ENCODE results near the gene TMOD3. TPM values are rescaled to one million over a fixed set of nuclear protein-coding genes. Genes with fewer than 3 reads are reported as not detected.

The TMOD3 gene
- polyA plus RNA-seq, 1 donor: 44.0 TPM

GRCh38 chr15:51842265-51842664 lies 12.8 kb downstream of the TMOD3 start:
- H3K36me3 ChIP-seq (ENCODE audit: control insufficient read depth, insufficient read depth, low read length): no peaks in the 10 kb centered on the region
- peak overlapping the region; percentile 81 for H3K27ac ChIP-seq (ENCODE audit: low read length)
- no peaks in the 10 kb centered on the region for H3K27me3 ChIP-seq (ENCODE audit: control insufficient read depth, insufficient read depth, low read length)
- no peak overlapping the region for H3K4me3 ChIP-seq (ENCODE audit: low read length)
- 90% methylated on average over 2 of the region's 3 CpGs for WGBS (ENCODE audit: insufficient coverage, low lambda C conversion rate)
- DNase-seq: no peak
- H3K4me1 ChIP-seq (ENCODE audit: control insufficient read depth, insufficient read depth, low read length): peaks cover 31% of the 10 kb centered on the region
- H3K9me3 ChIP-seq (ENCODE audit: control insufficient read depth, low read depth, low read length): no peaks in the 10 kb centered on the region

- 0% methylated on average over 2 of the region's 6 CpGs for WGBS (ENCODE audit: insufficient coverage, low lambda C conversion rate)
- H3K27ac ChIP-seq (ENCODE audit: low read length): peak overlapping the region; percentile 81
- peaks cover 27% of the 10 kb centered on the region for H3K4me1 ChIP-seq (ENCODE audit: control insufficient read depth, insufficient read depth, low read length)
- H3K36me3 ChIP-seq (ENCODE audit: control insufficient read depth, insufficient read depth, low read length): no peaks in the 10 kb centered on the region
- peak; percentile 53 to 92 for DNase-seq
- no peaks in the 10 kb centered on the region for H3K9me3 ChIP-seq (ENCODE audit: control insufficient read depth, low read depth, low read length)
- H3K4me3 ChIP-seq (ENCODE audit: low read length): no peak overlapping the region
- no peaks in the 10 kb centered on the region for H3K27me3 ChIP-seq (ENCODE audit: control insufficient read depth, insufficient read depth, low read length)
Measured at GRCh38 chr15:51842852-51843737, 13.6 kb downstream of the TMOD3 start.

GRCh38 chr15:51844747-51845426 lies 15.4 kb downstream of the TMOD3 start:
- H3K36me3 ChIP-seq (ENCODE audit: control insufficient read depth, insufficient read depth, low read length): no peaks in the 10 kb centered on the region
- peak overlapping the region; percentile 81 for H3K27ac ChIP-seq (ENCODE audit: low read length)
- no peaks in the 10 kb centered on the region for H3K9me3 ChIP-seq (ENCODE audit: control insufficient read depth, low read depth, low read length)
- no peaks in the 10 kb centered on the region for H3K27me3 ChIP-seq (ENCODE audit: control insufficient read depth, insufficient read depth, low read length)
- DNase-seq: no peak
- 68% methylated on average over 2 of the region's 4 CpGs for WGBS (ENCODE audit: insufficient coverage, low lambda C conversion rate)
- H3K4me3 ChIP-seq (ENCODE audit: low read length): no peak overlapping the region
- peaks cover 27% of the 10 kb centered on the region for H3K4me1 ChIP-seq (ENCODE audit: control insufficient read depth, insufficient read depth, low read length)

DNA sequence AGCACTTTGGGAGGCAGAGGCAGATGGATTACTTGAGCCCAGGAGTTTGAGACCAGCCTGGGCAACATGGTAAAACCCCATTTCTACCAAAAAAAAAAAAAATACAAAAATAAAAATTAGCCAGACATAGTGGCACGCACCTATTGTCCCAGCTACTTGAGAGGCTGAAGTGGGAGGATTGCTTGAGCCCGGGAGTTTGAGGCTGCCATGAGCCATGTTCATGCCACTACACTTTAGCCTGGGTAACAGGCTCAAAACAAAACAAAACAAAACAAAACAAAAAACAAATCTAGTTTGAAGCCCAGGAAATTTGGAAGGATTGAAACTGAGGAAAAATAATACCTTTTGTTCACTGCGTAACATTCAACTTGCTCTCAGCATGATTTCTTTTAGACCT lies 16.6 kb downstream of the TMOD3 start:
- H3K4me1 ChIP-seq (ENCODE audit: control insufficient read depth, insufficient read depth, low read length): peaks cover 27% of the 10 kb centered on the region
- WGBS (ENCODE audit: insufficient coverage, low lambda C conversion rate): no CpG with 5 or more reads among the region's 3 CpGs

DNA sequence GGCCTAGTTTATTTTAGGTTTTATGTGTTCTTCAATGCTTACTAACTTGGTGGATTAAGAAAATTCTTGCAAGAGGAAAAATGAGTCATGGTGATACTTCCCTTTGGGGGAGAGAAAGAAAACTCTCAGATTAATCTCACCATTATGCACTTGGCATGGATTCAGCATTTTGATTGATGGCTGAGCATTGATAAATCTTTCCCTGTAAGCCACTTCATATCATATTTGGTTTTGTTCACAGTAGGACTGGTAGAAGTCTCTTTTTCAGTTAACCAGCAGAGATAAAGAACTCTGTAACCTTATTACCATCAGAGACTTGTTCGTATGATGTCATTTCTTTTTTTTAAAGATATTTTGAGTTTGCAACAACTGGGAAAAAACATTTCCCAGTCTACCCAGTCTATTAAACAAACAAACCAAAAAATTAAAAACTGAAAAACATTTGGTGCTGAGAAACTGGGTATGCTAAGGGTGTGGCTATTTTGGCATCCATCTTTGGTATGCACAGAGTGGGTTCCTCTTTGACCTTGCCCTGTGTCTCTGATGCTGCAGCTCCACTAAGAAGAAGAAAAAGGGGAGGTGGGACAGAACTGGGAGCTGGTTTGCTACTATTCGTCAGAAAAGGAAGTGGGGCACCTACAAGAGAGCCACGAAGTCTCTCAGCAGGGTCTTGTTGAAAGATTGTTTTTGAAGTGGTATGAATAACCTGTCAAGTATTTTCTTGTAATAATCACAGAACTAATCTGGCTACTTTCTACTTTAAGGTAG lies 17.2 kb downstream of the TMOD3 start:
- H3K27me3 ChIP-seq (ENCODE audit: control insufficient read depth, insufficient read depth, low read length): no peaks in the 10 kb centered on the region
- H3K36me3 ChIP-seq (ENCODE audit: control insufficient read depth, insufficient read depth, low read length): no peaks in the 10 kb centered on the region
- WGBS (ENCODE audit: insufficient coverage, low lambda C conversion rate): 86% methylated on average over 3 of the region's 3 CpGs
- no peak overlapping the region for H3K4me3 ChIP-seq (ENCODE audit: low read length)
- no peaks in the 10 kb centered on the region for H3K9me3 ChIP-seq (ENCODE audit: control insufficient read depth, low read depth, low read length)
- peaks cover 27% of the 10 kb centered on the region for H3K4me1 ChIP-seq (ENCODE audit: control insufficient read depth, insufficient read depth, low read length)
- DNase-seq: no peak
- H3K27ac ChIP-seq (ENCODE audit: low read length): no peak overlapping the region

More for the DNA sequence above, 16.6 kb downstream of the TMOD3 start:
- Histone ChIP-seq H3K27ac (ENCODE audit: low read length) (no peak overlapping the region), H3K9me3 (ENCODE audit: control insufficient read depth, low read depth, low read length) (no peaks in the 10 kb centered on the region), H3K36me3 (ENCODE audit: control insufficient read depth, insufficient read depth, low read length) (no peaks in the 10 kb centered on the region), H3K4me3 (ENCODE audit: low read length) (no peak overlapping the region), H3K27me3 (ENCODE audit: control insufficient read depth, insufficient read depth, low read length) (no peaks in the 10 kb centered on the region)
- no peak for DNase-seq

GRCh38 chr15:51848811-51849210 lies 19.4 kb downstream of the TMOD3 start:
- no peak overlapping the region for H3K27ac ChIP-seq (ENCODE audit: low read length)
- no peaks in the 10 kb centered on the region for H3K27me3 ChIP-seq (ENCODE audit: control insufficient read depth, insufficient read depth, low read length)
- H3K36me3 ChIP-seq (ENCODE audit: control insufficient read depth, insufficient read depth, low read length): no peaks in the 10 kb centered on the region
- H3K4me3 ChIP-seq (ENCODE audit: low read length): no peak overlapping the region
- 100% methylated on average over 1 of the region's 3 CpGs for WGBS (ENCODE audit: insufficient coverage, low lambda C conversion rate)
- no peaks in the 10 kb centered on the region for H3K9me3 ChIP-seq (ENCODE audit: control insufficient read depth, low read depth, low read length)
- H3K4me1 ChIP-seq (ENCODE audit: control insufficient read depth, insufficient read depth, low read length): peaks cover 11% of the 10 kb centered on the region
- no peak for DNase-seq

GRCh38 chr15:51849860-51850259 lies 20.4 kb downstream of the TMOD3 start:
- no peak for DNase-seq
- Histone ChIP-seq H3K4me1 (ENCODE audit: control insufficient read depth, insufficient read depth, low read length) (peaks cover 5% of the 10 kb centered on the region), H3K36me3 (ENCODE audit: control insufficient read depth, insufficient read depth, low read length) (no peaks in the 10 kb centered on the region)

GRCh38 chr15:51853998-51854397 lies 24.5 kb downstream of the TMOD3 start:
- Histone ChIP-seq H3K36me3 (ENCODE audit: control insufficient read depth, insufficient read depth, low read length) (no peaks in the 10 kb centered on the region), H3K4me1 (ENCODE audit: control insufficient read depth, insufficient read depth, low read length) (no peaks in the 10 kb centered on the region), H3K27me3 (ENCODE audit: control insufficient read depth, insufficient read depth, low read length) (no peaks in the 10 kb centered on the region), H3K27ac (ENCODE audit: low read length) (no peak overlapping the region), H3K9me3 (ENCODE audit: control insufficient read depth, low read depth, low read length) (no peaks in the 10 kb centered on the region), H3K4me3 (ENCODE audit: low read length) (no peak overlapping the region)
- WGBS (ENCODE audit: insufficient coverage, low lambda C conversion rate): 100% methylated on average over 1 of the region's 2 CpGs
- no peak for DNase-seq

More at GRCh38 chr15:51849860-51850259, 20.4 kb downstream of the TMOD3 start:
- H3K9me3 ChIP-seq (ENCODE audit: control insufficient read depth, low read depth, low read length): no peaks in the 10 kb centered on the region
- no peak overlapping the region for H3K27ac ChIP-seq (ENCODE audit: low read length)
- WGBS (ENCODE audit: insufficient coverage, low lambda C conversion rate): 100% methylated on average over 1 of the region's 3 CpGs
- H3K4me3 ChIP-seq (ENCODE audit: low read length): no peak overlapping the region
- H3K27me3 ChIP-seq (ENCODE audit: control insufficient read depth, insufficient read depth, low read length): no peaks in the 10 kb centered on the region

DNA sequence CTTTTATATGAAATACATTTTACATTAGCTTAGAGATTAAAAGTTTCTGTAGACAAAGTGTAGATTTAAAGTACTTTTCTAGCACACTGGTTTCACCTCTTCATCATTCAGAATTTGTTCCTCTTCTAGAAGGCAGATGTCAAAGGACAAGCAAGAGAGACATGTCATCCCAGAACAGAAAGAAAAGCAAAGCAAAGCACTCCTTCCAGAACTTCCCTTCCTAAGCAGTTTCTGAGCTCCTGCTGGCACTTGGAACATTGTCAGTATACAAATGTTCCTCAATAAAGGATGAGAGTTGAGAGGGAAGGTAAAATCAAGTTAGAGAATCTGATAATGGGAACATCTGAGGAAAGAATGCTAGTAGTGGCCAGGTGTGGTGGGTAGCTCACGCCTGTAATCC lies 26.2 kb downstream of the TMOD3 start:
- H3K4me1 ChIP-seq (ENCODE audit: control insufficient read depth, insufficient read depth, low read length): no peaks in the 10 kb centered on the region
- no peak for DNase-seq
- no peak overlapping the region for H3K27ac ChIP-seq (ENCODE audit: low read length)
- no peaks in the 10 kb centered on the region for H3K36me3 ChIP-seq (ENCODE audit: control insufficient read depth, insufficient read depth, low read length)
- H3K27me3 ChIP-seq (ENCODE audit: control insufficient read depth, insufficient read depth, low read length): no peaks in the 10 kb centered on the region
- H3K4me3 ChIP-seq (ENCODE audit: low read length): no peak overlapping the region
- no CpG with 5 or more reads among the region's 1 CpG for WGBS (ENCODE audit: insufficient coverage, low lambda C conversion rate)
- no peaks in the 10 kb centered on the region for H3K9me3 ChIP-seq (ENCODE audit: control insufficient read depth, low read depth, low read length)

DNA sequence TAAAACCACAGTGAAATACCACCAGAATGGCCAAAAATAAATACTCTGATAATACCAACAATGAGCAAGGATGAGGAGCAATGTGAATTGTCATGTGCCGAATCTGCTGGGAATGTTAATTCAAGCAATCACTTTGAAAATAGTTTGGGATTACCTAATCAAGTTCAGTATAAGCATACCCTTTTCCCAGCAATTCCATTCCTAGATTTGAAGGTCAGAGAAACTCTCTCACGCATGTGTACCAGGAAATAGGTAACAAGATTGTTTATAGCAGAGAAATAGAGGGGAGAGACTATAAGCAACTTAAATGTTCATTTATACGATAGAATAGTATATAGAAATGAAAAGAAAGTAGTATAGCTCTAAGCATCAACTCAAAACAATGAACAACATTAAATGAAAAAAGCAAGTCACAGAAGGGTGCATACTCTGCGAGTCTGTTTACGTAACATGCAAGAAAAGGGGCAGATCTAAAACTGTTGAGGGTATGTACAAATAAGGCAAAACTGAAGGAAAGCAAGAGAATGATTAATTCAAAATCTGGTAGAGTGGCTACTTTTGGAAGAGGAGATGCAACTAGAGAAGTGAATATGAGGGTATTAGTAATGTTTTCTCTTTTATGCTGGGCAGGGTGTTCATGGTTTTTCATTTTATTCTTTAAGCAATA lies 27.4 kb downstream of the TMOD3 start:
- Histone ChIP-seq H3K36me3 (ENCODE audit: control insufficient read depth, insufficient read depth, low read length) (no peaks in the 10 kb centered on the region), H3K9me3 (ENCODE audit: control insufficient read depth, low read depth, low read length) (no peaks in the 10 kb centered on the region), H3K27ac (ENCODE audit: low read length) (no peak overlapping the region), H3K4me1 (ENCODE audit: control insufficient read depth, insufficient read depth, low read length) (no peaks in the 10 kb centered on the region), H3K27me3 (ENCODE audit: control insufficient read depth, insufficient read depth, low read length) (no peaks in the 10 kb centered on the region), H3K4me3 (ENCODE audit: low read length) (no peak overlapping the region)
- DNase-seq: no peak
- 100% methylated on average over 2 of the region's 5 CpGs for WGBS (ENCODE audit: insufficient coverage, low lambda C conversion rate)
